Mesendoderm (in vitro differentiated cells): ENCODE measurements around the gene RALGDS.

Source experiments
- DNase-seq: peaks from one replicate; pipeline ENCODE4 v3.0.0; 2013
- H2AK5ac ChIP-seq: 2 replicates; pipeline ENCODE4 v1.6.1; 2013; ENCODE audit warnings: low read length, inconsistent platforms
- H2BK120ac ChIP-seq: 2 replicates; pipeline ENCODE4 v1.6.1; 2013; ENCODE audit warnings: low read depth, mild to moderate bottlenecking, low read length, moderate library complexity, mixed read lengths
- H2BK15ac ChIP-seq: replicated peaks from 2 replicates; pipeline ENCODE4 v1.6.1; 2013; ENCODE audit warnings: low read depth, mild to moderate bottlenecking, moderate library complexity
- H2BK5ac ChIP-seq: 2 replicates; pipeline ENCODE4 v1.6.1; 2013; ENCODE audit warnings: low read length, inconsistent platforms
- H3K18ac ChIP-seq: 2 replicates; pipeline ENCODE4 v1.6.1; 2013; ENCODE audit warnings: mild to moderate bottlenecking, low read length, mixed read lengths
- H3K23ac ChIP-seq: one replicate; pipeline ENCODE4 v1.6.1; 2013; ENCODE audit warnings: low read length
- H3K27ac ChIP-seq: 2 replicates; pipeline ENCODE4 v1.5.1; 2013; ENCODE audit warnings: low read depth, mild to moderate bottlenecking, inconsistent platforms, low read length, moderate library complexity
- H3K27me3 ChIP-seq: 2 replicates; pipeline ENCODE4 v1.6.1; 2013; ENCODE audit warnings: low read length, control low read depth, mild to moderate bottlenecking, inconsistent platforms; ENCODE audit not compliant: insufficient read depth, poor library complexity
- H3K36me3 ChIP-seq: 2 replicates; pipeline ENCODE4 v1.6.1; 2013; ENCODE audit warnings: low read length, inconsistent platforms; ENCODE audit not compliant: control insufficient read depth, insufficient read depth
- H3K4ac ChIP-seq: one replicate; pipeline ENCODE4 v1.6.1; 2013; ENCODE audit warnings: low read depth, mild to moderate bottlenecking, low read length, moderate library complexity
- H3K4me1 ChIP-seq: 2 replicates; pipeline ENCODE4 v1.6.1; 2013; ENCODE audit warnings: low read depth, low read length, inconsistent platforms; ENCODE audit not compliant: control insufficient read depth
- H3K4me2 ChIP-seq: 2 replicates; pipeline ENCODE4 v1.6.1; 2013; ENCODE audit warnings: low read length
- H3K4me3 ChIP-seq: 2 replicates; pipeline ENCODE4 v1.5.1; 2013; ENCODE audit warnings: mild to moderate bottlenecking, low read length
- H3K56ac ChIP-seq: one replicate; pipeline ENCODE4 v1.6.1; 2013; ENCODE audit warnings: low read length
- H3K79me1 ChIP-seq: 2 replicates; pipeline ENCODE4 v1.6.1; 2013; ENCODE audit warnings: low read length, inconsistent platforms
- H3K79me2 ChIP-seq: 2 replicates; pipeline ENCODE4 v1.6.1; 2013; ENCODE audit warnings: mild to moderate bottlenecking, low read length; ENCODE audit not compliant: control insufficient read depth, insufficient read depth
- H3K9ac ChIP-seq: 2 replicates; pipeline ENCODE4 v1.6.1; 2013; ENCODE audit warnings: low read length, inconsistent platforms
- H4K5ac ChIP-seq: one replicate; pipeline ENCODE4 v1.6.1; 2013; ENCODE audit warnings: low read length
- H4K8ac ChIP-seq: one replicate; pipeline ENCODE4 v1.6.1; 2013; ENCODE audit warnings: low read depth, mild to moderate bottlenecking, control low read depth, low read length, moderate library complexity
- WGBS: extraction: QIAGEN DNeasy Blood & Tissue Kit; methylation state at CpG from one replicate; pipeline ENCODE4 v1.1.7; 2013; ENCODE audit warnings: low lambda C conversion rate, missing lambda C conversion rate; ENCODE audit not compliant: insufficient coverage; ENCODE audit errors: extremely low coverage; 5-methylcytosine and 5-hydroxymethylcytosine counted together

Gene RALGDS

GRCh38 chr9:133134388-133135145, 13.5 kb upstream of the RALGDS start:
- Histone ChIP-seq H3K27ac (no peak overlapping the region), H3K4me1 (no peaks in the 10 kb centered on the region), H3K27me3 (no peaks in the 10 kb centered on the region), H2BK15ac (no peak overlapping the region), H3K4me3 (no peak overlapping the region), H2BK120ac (no peak overlapping the region), H3K4me2 (no peak overlapping the region), H4K8ac (no peak overlapping the region), H2BK5ac (no peak overlapping the region), H3K79me2 (no peaks in the 10 kb centered on the region), H3K4ac (no peak overlapping the region), H3K9ac (no peak overlapping the region), H4K5ac (no peak overlapping the region), H3K56ac (no peak overlapping the region), H3K18ac (no peak overlapping the region), H3K23ac (no peak overlapping the region), H3K36me3 (no peaks in the 10 kb centered on the region), H3K79me1 (no peaks in the 10 kb centered on the region), H2AK5ac (no peak overlapping the region)
- WGBS: no CpG with 5 or more reads among the region's 11 CpGs
- DNase-seq: no peak

GRCh38 chr9:133133681-133134387, 12.8 kb upstream of the RALGDS start:
- H3K4me2 ChIP-seq: no peak overlapping the region
- H2AK5ac ChIP-seq: no peak overlapping the region
- no peak overlapping the region for H4K5ac ChIP-seq
- no peaks in the 10 kb centered on the region for H3K79me1 ChIP-seq
- H3K27me3 ChIP-seq: no peaks in the 10 kb centered on the region
- no peak overlapping the region for H3K56ac ChIP-seq
- no peak overlapping the region for H3K27ac ChIP-seq
- H2BK120ac ChIP-seq: no peak overlapping the region
- H3K9ac ChIP-seq: no peak overlapping the region
- H3K36me3 ChIP-seq: no peaks in the 10 kb centered on the region
- no peak overlapping the region for H3K4ac ChIP-seq
- no peaks in the 10 kb centered on the region for H3K4me1 ChIP-seq
- H3K23ac ChIP-seq: no peak overlapping the region
- no CpG with 5 or more reads among the region's 21 CpGs for WGBS
- H3K79me2 ChIP-seq: no peaks in the 10 kb centered on the region
- no peak overlapping the region for H2BK15ac ChIP-seq
- H4K8ac ChIP-seq: no peak overlapping the region
- no peak overlapping the region for H3K18ac ChIP-seq
- H3K4me3 ChIP-seq: no peak overlapping the region
- peak; percentile 98 for DNase-seq
- no peak overlapping the region for H2BK5ac ChIP-seq

GRCh38 chr9:133132174-133132573, 11.1 kb upstream of the RALGDS start:
- Histone ChIP-seq H3K18ac (no peak overlapping the region), H2BK120ac (no peak overlapping the region), H4K5ac (no peak overlapping the region), H3K27me3 (no peaks in the 10 kb centered on the region), H3K79me1 (no peaks in the 10 kb centered on the region), H3K4ac (no peak overlapping the region), H3K36me3 (no peaks in the 10 kb centered on the region), H3K4me2 (no peak overlapping the region), H4K8ac (no peak overlapping the region), H3K23ac (no peak overlapping the region), H2AK5ac (no peak overlapping the region), H2BK15ac (no peak overlapping the region), H3K79me2 (no peaks in the 10 kb centered on the region), H3K4me1 (no peaks in the 10 kb centered on the region), H3K56ac (no peak overlapping the region), H3K27ac (no peak overlapping the region), H2BK5ac (no peak overlapping the region), H3K4me3 (no peak overlapping the region), H3K9ac (no peak overlapping the region)
- no peak for DNase-seq
- no CpG with 5 or more reads among the region's 16 CpGs for WGBS

GRCh38 chr9:133131506-133131905, 10.5 kb upstream of the RALGDS start:
- Histone ChIP-seq H3K9ac (no peak overlapping the region), H2BK120ac (no peak overlapping the region), H2AK5ac (no peak overlapping the region), H3K27ac (no peak overlapping the region), H3K4me1 (no peaks in the 10 kb centered on the region), H3K56ac (no peak overlapping the region), H3K79me2 (no peaks in the 10 kb centered on the region), H3K4me3 (no peak overlapping the region), H4K5ac (no peak overlapping the region), H3K4ac (no peak overlapping the region), H3K4me2 (no peak overlapping the region), H3K18ac (no peak overlapping the region), H2BK5ac (no peak overlapping the region), H4K8ac (no peak overlapping the region), H3K27me3 (no peaks in the 10 kb centered on the region), H2BK15ac (no peak overlapping the region), H3K23ac (no peak overlapping the region), H3K79me1 (no peaks in the 10 kb centered on the region), H3K36me3 (no peaks in the 10 kb centered on the region)
- no peak for DNase-seq
- no CpG with 5 or more reads among the region's 5 CpGs for WGBS

- Histone ChIP-seq H3K4me3 (no peak overlapping the region), H3K27ac (no peak overlapping the region), H4K8ac (no peak overlapping the region), H2BK5ac (no peak overlapping the region), H3K4me1 (no peaks in the 10 kb centered on the region), H2BK15ac (no peak overlapping the region), H3K36me3 (no peaks in the 10 kb centered on the region), H3K4me2 (no peak overlapping the region), H3K79me1 (no peaks in the 10 kb centered on the region), H3K27me3 (no peaks in the 10 kb centered on the region), H4K5ac (no peak overlapping the region), H3K79me2 (no peaks in the 10 kb centered on the region), H3K56ac (no peak overlapping the region), H2AK5ac (no peak overlapping the region), H3K23ac (no peak overlapping the region), H2BK120ac (no peak overlapping the region), H3K9ac (no peak overlapping the region), H3K4ac (no peak overlapping the region), H3K18ac (no peak overlapping the region)
- no peak for DNase-seq
- WGBS: no CpG with 5 or more reads among the region's 10 CpGs
Observed at GRCh38 chr9:133130685-133131244, 9.7 kb upstream of the RALGDS start.
